Erythroblast (primary cell): ENCODE measurements around the gene EIF4E.
"Not testable (repeated sequence)": the region's sequence is repeated elsewhere in the genome, so short reads cannot be mapped to it uniquely, and the experiment has no call there.

Experiments used
- DNase-seq, 2 experiments: peaks; one replicate each; lab custom pipeline; 2025; lab: John Stamatoyannopoulos, UW
- GATA1 ChIP-seq: IDR thresholded peaks from 2 replicates; pipeline ENCODE4 v1.6.1; 2011; ENCODE audit warnings: low read depth, mild to moderate bottlenecking, control low read depth, low read length, moderate library complexity
- POLR2A ChIP-seq: IDR thresholded peaks from 2 replicates; pipeline ENCODE4 v1.6.1; 2011; ENCODE audit warnings: mild to moderate bottlenecking, low read length

The EIF4E gene

GRCh38 chr4:98909646-98910401 lies 19.1 kb downstream of the EIF4E start:
- DNase-seq = no peak

GRCh38 chr4:98908703-98909262 lies 20.1 kb downstream of the EIF4E start:
- DNase-seq = no peak
- no peak for TF ChIP-seq POLR2A

More at GRCh38 chr4:98909646-98910401, 19.1 kb downstream of the EIF4E start:
- TF ChIP-seq POLR2A (no peak), GATA1 (no peak)

- no peak for DNase-seq
- TF ChIP-seq POLR2A (no peak), GATA1 (no peak)
Measured at GRCh38 chr4:98908182-98908581, 20.8 kb downstream of the EIF4E start.

GRCh38 chr4:98905839-98906238 lies 23.1 kb downstream of the EIF4E start:
- no peak for TF ChIP-seq GATA1
- TF ChIP-seq POLR2A = no peak

GRCh38 chr4:98905297-98905696 lies 23.6 kb downstream of the EIF4E start:
- TF ChIP-seq GATA1 (no peak), POLR2A (no peak)
- no peak for DNase-seq

More at GRCh38 chr4:98905839-98906238, 23.1 kb downstream of the EIF4E start:
- DNase-seq = no peak

GRCh38 chr4:98903963-98904362 lies 25.0 kb downstream of the EIF4E start:
- no peak for DNase-seq
- TF ChIP-seq POLR2A = no peak
- TF ChIP-seq GATA1 = no peak

GRCh38 chr4:98903561-98903960 lies 25.4 kb downstream of the EIF4E start:
- DNase-seq = no peak
- no peak for TF ChIP-seq POLR2A
- no peak for TF ChIP-seq GATA1

- no peak for TF ChIP-seq GATA1
- TF ChIP-seq POLR2A = no peak
- DNase-seq = no peak
Measured at GRCh38 chr4:98899277-98899676, 29.7 kb downstream of the EIF4E start.

- TF ChIP-seq POLR2A = no peak
- DNase-seq = no peak
Measured at GRCh38 chr4:98891478-98892337, 37.2 kb downstream of the EIF4E start.

- DNase-seq = no peak
- no peak for TF ChIP-seq POLR2A
Measured at GRCh38 chr4:98890702-98891455, 38.1 kb downstream of the EIF4E start.

GRCh38 chr4:98887145-98887544 lies 41.8 kb downstream of the EIF4E start:
- peak; percentile 4 to 34 for DNase-seq
- TF ChIP-seq GATA1 = no peak
- no peak for TF ChIP-seq POLR2A

- DNase-seq = not testable (repeated sequence)
Measured at GRCh38 chr4:98886382-98886781, 42.6 kb downstream of the EIF4E start.

- DNase-seq = peak; percentile 25 to 37
Measured at GRCh38 chr4:98880884-98881283, 48.0 kb downstream of the EIF4E start.

GRCh38 chr4:98879515-98879914 lies 49.4 kb downstream of the EIF4E start:
- no peak for TF ChIP-seq POLR2A
- no peak for TF ChIP-seq GATA1

More at GRCh38 chr4:98879515-98879914, 49.4 kb downstream of the EIF4E start:
- no peak for DNase-seq
